Mucosa of descending colon (tissue), 3 donors: ENCODE data around the gene PATJ. TPM values are rescaled to one million over a fixed set of nuclear protein-coding genes. Genes with fewer than 3 reads are reported as not detected.
"Not testable (repeated sequence)": the region's sequence is repeated elsewhere in the genome, so short reads cannot be mapped to it uniquely, and the experiment has no call there.

ENCODE experiments used
- ATAC-seq: fragments of 200-7000 bp; cut with Tn5 transposase; one replicate; pipeline ENCODE4 v1.9.1; 2020; ENCODE audit warnings: mild to moderate bottlenecking, moderate library complexity
- DNase-seq, 3 donors: peaks; one replicate each; pipeline ENCODE4 v3.0.0-alpha.2; 2020
- H3K36me3 ChIP-seq: fragments of 200-600 bp; one replicate; pipeline ENCODE4 v1.8.0; 2021; ENCODE audit warnings: low read depth, mild to moderate bottlenecking
- H3K4me1 ChIP-seq: fragments of 200-600 bp; one replicate; pipeline ENCODE4 v1.8.0; 2021; ENCODE audit warnings: low read depth, mild to moderate bottlenecking
- H3K4me3 ChIP-seq: fragments of 200-600 bp; one replicate; pipeline ENCODE4 v1.8.0; 2021; ENCODE audit warnings: mild to moderate bottlenecking
- H3K9me3 ChIP-seq: fragments of 200-600 bp; one replicate; pipeline ENCODE4 v1.8.0; 2021; ENCODE audit warnings: mild to moderate bottlenecking
- intact Hi-C, 2 donors: fragments of 100-400 bp; cut with DNase I in 1 of 2; cut with micrococcal nuclease in 1 of 2; formaldehyde crosslinking; loops; one replicate each; pipeline versions ENCODE4 v1.11.0 to v1.11.1; 2022; cut with DNase I, micrococcal nuclease
- total RNA-seq, 3 donors: library from RNA; stranded (reverse); fragmentation: NEBNext Ultra II Directional in 2 of 3; extraction: Animal tissue kit (Norgen Biotek cat#: 25700) in 2 of 3; gene quantifications; one replicate each; pipeline versions ENCODE4 v1.2.1 to v1.2.4, GENCODE V29; 2021 to 2023
- TF ChIP-seq, protein P1 (sequence below): fragments of 200-600 bp; IDR thresholded peaks from one replicate; pipeline ENCODE4 v1.8.0; 2022; ENCODE audit warnings: antibody characterized with exemption, mild to moderate bottlenecking
- donor health status: DM: no; HTN: no; CAD: no; lungs with moderate emphysema.
- donor health status: DM: no; HTN: no; CAD: no.
- donor health status: DM: no; HTN: yes; CAD: no.

PATJ gene
- total RNA-seq, 3 donors from 2014 or later = 58.6 to 112 (median 65.9) TPM

DNA sequence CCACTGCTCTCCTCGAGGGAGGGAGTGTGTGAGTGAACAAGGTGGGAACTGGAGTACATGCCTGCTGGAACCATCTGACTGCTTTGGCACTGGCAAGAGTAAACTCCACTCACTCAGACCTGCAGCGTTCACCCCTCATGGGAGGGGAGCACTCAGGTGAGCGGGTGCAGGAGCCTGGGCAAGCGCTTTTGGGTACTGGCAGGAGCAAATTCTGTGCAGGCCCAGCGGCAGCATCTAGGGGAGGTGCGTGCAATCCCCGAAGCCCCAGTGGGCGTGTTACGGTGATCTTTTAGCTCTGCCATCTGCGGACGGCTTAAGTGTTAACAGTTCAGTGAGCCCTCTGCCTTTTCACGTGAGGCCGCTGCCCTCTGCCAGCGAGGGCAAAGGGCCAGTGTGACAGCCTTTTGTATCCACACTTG, 127.4 kb downstream of the PATJ start:
- intact Hi-C loops = no loop called here
- H3K4me3 ChIP-seq = no peak overlapping the region
- TF ChIP-seq, protein P1, sequence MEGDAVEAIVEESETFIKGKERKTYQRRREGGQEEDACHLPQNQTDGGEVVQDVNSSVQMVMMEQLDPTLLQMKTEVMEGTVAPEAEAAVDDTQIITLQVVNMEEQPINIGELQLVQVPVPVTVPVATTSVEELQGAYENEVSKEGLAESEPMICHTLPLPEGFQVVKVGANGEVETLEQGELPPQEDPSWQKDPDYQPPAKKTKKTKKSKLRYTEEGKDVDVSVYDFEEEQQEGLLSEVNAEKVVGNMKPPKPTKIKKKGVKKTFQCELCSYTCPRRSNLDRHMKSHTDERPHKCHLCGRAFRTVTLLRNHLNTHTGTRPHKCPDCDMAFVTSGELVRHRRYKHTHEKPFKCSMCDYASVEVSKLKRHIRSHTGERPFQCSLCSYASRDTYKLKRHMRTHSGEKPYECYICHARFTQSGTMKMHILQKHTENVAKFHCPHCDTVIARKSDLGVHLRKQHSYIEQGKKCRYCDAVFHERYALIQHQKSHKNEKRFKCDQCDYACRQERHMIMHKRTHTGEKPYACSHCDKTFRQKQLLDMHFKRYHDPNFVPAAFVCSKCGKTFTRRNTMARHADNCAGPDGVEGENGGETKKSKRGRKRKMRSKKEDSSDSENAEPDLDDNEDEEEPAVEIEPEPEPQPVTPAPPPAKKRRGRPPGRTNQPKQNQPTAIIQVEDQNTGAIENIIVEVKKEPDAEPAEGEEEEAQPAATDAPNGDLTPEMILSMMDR = no peak
- no peaks in the 10 kb centered on the region for H3K4me1 ChIP-seq
- no peaks in the 10 kb centered on the region for H3K9me3 ChIP-seq
- ATAC-seq = no peak
- DNase-seq = no peak
- peaks cover 5% of the 10 kb centered on the region for H3K36me3 ChIP-seq

DNA sequence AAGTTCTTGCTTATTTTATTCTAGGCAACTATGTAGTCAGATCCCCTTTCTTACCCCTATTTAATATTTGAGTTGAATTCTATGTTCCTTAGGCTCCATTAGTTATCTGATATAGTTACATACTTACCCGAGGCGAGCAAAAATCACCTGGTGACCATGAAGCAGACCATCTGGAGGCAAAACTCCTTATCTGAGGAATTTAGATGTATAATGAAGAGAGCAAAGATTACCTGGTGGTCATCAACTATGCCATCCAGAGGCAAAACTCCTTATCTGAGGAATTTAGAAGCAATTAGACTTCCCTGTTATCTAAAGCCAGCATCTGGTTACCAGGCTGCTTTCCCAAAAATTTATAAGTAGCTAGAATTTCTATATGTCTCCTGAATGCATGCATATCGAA, 129.9 kb downstream of the PATJ start:
- DNase-seq = no peak
- peaks cover 5% of the 10 kb centered on the region for H3K36me3 ChIP-seq
- intact Hi-C loops = no loop called here

DNA sequence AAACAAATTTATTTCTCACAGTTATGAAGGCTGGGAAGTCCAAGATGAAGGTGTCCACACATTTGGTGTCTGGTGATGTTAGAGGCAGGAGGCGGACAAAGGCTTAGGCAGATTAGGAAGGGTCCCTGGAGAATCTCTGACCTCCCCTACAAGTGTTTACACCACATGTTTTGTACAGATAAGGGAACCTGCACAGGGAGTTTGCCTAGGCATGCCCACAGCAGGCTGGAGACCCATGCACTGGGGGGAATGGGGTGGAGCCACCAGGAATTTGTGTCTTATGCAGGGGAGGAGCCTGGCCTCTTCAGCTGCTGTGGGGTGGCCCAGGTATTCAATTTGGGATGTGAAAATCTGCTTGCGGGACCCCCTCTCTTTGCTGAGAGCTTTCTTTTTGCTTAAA, 131.3 kb downstream of the PATJ start:
- Histone ChIP-seq H3K36me3 (peaks cover 5% of the 10 kb centered on the region), H3K4me1 (no peaks in the 10 kb centered on the region), H3K4me3 (no peak overlapping the region), H3K9me3 (no peaks in the 10 kb centered on the region)
- TF ChIP-seq, protein P1 = no peak
- intact Hi-C loops = no loop called here
- DNase-seq (no peak), ATAC-seq (no peak)

More for the DNA sequence above, 129.9 kb downstream of the PATJ start:
- no peaks in the 10 kb centered on the region for H3K9me3 ChIP-seq
- no peak overlapping the region for H3K4me3 ChIP-seq
- ATAC-seq = no peak
- no peaks in the 10 kb centered on the region for H3K4me1 ChIP-seq
- TF ChIP-seq, protein P1 = no peak

DNA sequence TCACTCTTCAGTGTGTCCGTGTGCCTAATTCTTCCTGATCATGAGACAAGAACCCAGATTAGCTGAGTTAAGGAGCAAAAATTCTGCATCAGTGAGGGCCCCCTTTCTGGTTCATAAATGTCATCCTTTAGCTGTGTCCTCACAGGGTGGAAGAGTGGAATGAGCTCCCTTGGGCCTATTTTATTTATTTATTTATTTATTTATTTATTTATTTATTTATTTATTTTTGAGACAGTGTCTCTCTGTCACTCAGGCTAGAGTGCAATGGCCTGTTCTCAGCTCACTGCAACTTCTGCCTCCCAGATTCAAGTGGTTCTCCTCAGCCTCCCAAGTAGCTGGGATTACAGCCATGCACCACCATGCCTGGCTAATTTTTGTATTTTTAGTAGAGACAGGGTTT, 131.7 kb downstream of the PATJ start:
- ATAC-seq = no peak
- Histone ChIP-seq H3K36me3 (peaks cover 5% of the 10 kb centered on the region), H3K4me1 (no peaks in the 10 kb centered on the region)

DNA sequence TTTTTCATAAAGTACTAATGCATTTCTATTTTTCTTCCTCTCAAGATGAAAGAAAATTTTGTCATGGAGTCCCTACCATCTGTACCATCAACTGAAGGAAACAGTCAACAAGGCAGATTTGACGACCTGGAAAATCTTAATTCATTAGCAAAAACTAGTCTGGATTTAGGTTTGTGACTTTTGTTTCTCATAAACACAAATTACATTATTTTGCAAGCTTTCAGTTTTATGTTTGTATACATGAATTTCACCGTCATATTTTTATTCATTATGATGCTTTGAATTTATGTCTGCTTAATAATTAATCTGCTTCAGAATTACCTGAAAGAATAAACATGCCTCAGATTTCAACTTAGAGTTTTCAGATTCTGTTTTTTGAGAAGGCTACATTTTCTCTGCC, 132.9 kb downstream of the PATJ start:
- intact Hi-C loops = no loop called here
- ATAC-seq (no peak), DNase-seq (no peak)
- H3K4me3 ChIP-seq = no peak overlapping the region
- H3K4me1 ChIP-seq = no peaks in the 10 kb centered on the region
- H3K9me3 ChIP-seq = no peaks in the 10 kb centered on the region
- TF ChIP-seq, protein P1 = no peak
- peaks cover 5% of the 10 kb centered on the region for H3K36me3 ChIP-seq

More for the DNA sequence above, 131.7 kb downstream of the PATJ start:
- intact Hi-C loops = no loop called here
- TF ChIP-seq, protein P1 = no peak
- H3K9me3 ChIP-seq = no peaks in the 10 kb centered on the region
- DNase-seq = no peak
- no peak overlapping the region for H3K4me3 ChIP-seq

DNA sequence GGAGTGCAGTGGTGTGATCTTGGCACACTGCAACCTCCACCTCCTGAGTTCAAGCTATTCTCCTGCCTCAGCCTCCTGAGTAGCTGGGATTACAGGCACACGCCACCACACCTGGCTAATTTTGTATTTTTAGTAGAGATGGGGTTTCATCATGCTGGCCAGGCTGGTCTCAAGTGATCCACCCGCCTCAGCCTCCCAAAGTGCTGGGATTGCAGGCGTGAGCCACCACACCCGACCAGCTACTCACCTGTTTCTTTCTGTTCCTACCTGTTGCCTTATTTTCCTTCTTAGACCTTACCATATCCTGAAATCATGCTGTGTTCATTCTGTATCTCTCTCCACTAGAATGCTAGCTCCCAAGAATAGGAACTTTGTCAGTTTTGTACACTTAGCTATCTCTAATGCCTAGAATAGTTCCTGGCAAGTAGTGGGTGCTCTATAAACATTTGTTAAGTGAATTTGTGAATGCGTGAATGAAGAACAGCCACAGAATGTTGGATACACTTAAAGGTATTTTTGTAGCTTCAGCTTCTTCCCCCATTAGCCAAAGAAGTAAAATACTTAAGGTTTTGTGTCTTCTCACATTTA, 137.7 kb downstream of the PATJ start:
- H3K4me1 ChIP-seq, H3K9me3 ChIP-seq, H3K4me3 ChIP-seq, H3K36me3 ChIP-seq, intact Hi-C loops, ATAC-seq, DNase-seq: not testable (repeated sequence)
